Right cardiac atrium (tissue), 5 donors: ENCODE data around the gene PIK3R2. TPM values are rescaled to one million over a fixed set of nuclear protein-coding genes. Genes with fewer than 3 reads are reported as not detected.
A peak's percentile ranks its signal among the peaks of the same experiment; 100 is the strongest.

Experiments used
- ATAC-seq, 2 donors: fragments of 200-7000 bp; cut with Tn5 transposase; one replicate each; pipeline versions ENCODE4 v1.8.0 to v1.9.1; 2020; ENCODE audit warnings: moderate library complexity in 2 of 2, mild to moderate bottlenecking in 1 of 2
- DNase-seq, 3 donors: peaks; one replicate each; pipeline ENCODE4 v3.0.0-alpha.2; 2020
- H3K27ac ChIP-seq: one replicate; pipeline ENCODE4 v1.5.1; 2013; ENCODE audit warnings: mild to moderate bottlenecking, low read length, control low read depth, moderate library complexity
- H3K27me3 ChIP-seq: one replicate; pipeline ENCODE4 v1.6.1; 2013; ENCODE audit not compliant: control insufficient read depth, insufficient read depth
- H3K4me1 ChIP-seq: one replicate; pipeline ENCODE4 v1.6.1; 2013; ENCODE audit warnings: low read length; ENCODE audit not compliant: control insufficient read depth, insufficient read depth
- H3K4me3 ChIP-seq: one replicate; pipeline ENCODE4 v1.5.1; 2013; ENCODE audit warnings: low read length, control low read depth
- H3K9me3 ChIP-seq: one replicate; pipeline ENCODE4 v1.6.1; 2013; ENCODE audit warnings: low read length; ENCODE audit not compliant: control insufficient read depth
- WGBS: extraction: QIAGEN DNeasy Blood & Tissue Kit; methylation state at CpG from one replicate; pipeline ENCODE4 v1.1.7; 2013; 5-methylcytosine and 5-hydroxymethylcytosine counted together
- intact Hi-C, 4 donors: fragments of 100-400 bp; cut with DNase I; formaldehyde crosslinking; loops; one replicate each; pipeline versions ENCODE4 v1.11.0 to v1.14.0; 2022 to 2023
- polyA plus RNA-seq: library from polyadenylated mRNA; stranded (reverse); fragments of 200-250 nt; gene quantifications from one replicate; pipeline ENCODE4 v1.2.3, GENCODE V29; 2013
- total RNA-seq, 4 donors: library from RNA; stranded (reverse); fragmentation: NEBNext Ultra II Directional; extraction: Animal tissue kit (Norgen Biotek cat#: 25700); gene quantifications; one replicate each; pipeline ENCODE4 v1.2.1, GENCODE V29; 2021
- donor health status: healthy with polysubstance abuse.
- donor health status: DM: no; HTN: yes; CAD: no.
- donor health status: DM: no; HTN: no; CAD: no.
- donor health status: DM: no; HTN: yes; CAD: no; lungs with severe emphysema.
- donor health status: DM: yes; HTN: yes; CAD: no.

The PIK3R2 gene
- total and polyA plus RNA-seq, 5 donors = 7.1 to 30.1 (median 24.9) TPM

GRCh38 chr19:18164072-18164471 lies 11.1 kb downstream of the PIK3R2 start:
- ATAC-seq (no peak), DNase-seq (no peak)
- Histone ChIP-seq H3K27me3 (no peaks in the 10 kb centered on the region), H3K4me3 (no peak overlapping the region), H3K27ac (no peak overlapping the region), H3K9me3 (no peaks in the 10 kb centered on the region), H3K4me1 (peaks cover 2% of the 10 kb centered on the region)
- WGBS = 94% methylated on average over 7 of the region's 7 CpGs
- intact Hi-C loops = loop anchor here in 2 of 4 donors (5.0 to 10.0 kb wide), 2 partner anchors 49 to 52 kb away; no protein-coding TSS in a partner anchor

DNA sequence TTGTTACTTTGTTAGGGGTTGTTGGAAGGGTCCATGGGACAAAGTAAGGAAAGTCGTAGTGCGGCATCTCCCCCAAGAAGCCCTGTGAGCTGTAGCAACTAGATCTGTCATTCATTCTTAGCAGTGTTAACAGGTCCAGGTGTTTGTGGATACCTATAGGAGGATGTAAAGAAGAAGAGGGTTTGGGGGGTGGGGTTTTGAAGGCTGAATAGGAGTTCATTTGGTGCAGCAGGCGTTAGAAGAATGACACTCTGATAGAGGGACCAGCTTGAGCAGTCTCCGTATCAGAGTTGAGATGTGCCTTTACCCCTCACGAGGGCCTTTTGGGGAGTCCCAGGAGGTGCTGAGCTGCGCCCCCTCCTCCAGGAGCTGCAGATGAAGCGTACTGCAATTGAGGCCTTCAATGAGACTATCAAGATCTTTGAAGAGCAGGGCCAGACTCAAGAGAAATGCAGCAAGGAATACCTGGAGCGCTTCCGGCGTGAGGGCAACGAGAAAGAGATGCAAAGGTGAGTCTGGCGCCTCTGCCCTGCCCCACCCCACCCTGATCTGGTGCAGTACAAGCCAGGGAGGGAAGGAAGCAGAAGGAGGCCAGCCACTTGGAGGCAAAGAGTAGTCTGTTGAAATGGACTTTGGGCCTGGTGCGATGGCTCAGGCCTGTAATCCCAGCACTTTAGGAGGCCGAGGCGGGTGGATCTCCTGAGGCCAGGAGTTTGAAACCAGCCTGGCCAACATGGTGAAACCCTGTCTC lies 13.0 kb downstream of the PIK3R2 start:
- intact Hi-C loops = loop anchor here in 2 of 4 donors (5.0 to 10.0 kb wide), 2 partner anchors 51 to 54 kb away; no protein-coding TSS in a partner anchor
- 97% methylated on average over 15 of the region's 15 CpGs for WGBS
- Histone ChIP-seq H3K27me3 (no peaks in the 10 kb centered on the region), H3K4me3 (no peak overlapping the region), H3K27ac (no peak overlapping the region), H3K9me3 (no peaks in the 10 kb centered on the region), H3K4me1 (no peaks in the 10 kb centered on the region)
- DNase-seq (no peak), ATAC-seq (no peak)

DNA sequence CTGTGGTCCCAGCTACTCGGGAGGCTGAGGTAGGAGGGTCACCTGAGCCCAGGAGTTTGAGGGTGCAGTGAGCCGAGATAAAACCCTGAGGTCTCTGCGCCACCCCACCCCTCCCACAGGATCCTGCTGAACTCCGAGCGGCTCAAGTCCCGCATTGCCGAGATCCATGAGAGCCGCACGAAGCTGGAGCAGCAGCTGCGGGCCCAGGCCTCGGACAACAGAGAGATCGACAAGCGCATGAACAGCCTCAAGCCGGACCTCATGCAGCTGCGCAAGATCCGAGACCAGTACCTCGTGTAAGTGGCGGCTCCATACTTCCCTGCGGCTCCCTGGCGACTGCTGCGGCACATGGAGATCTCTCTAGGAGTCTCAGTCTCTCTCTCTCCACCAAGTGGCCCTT lies 14.0 kb downstream of the PIK3R2 start:
- Histone ChIP-seq H3K27ac (no peak overlapping the region), H3K9me3 (no peaks in the 10 kb centered on the region), H3K4me1 (no peaks in the 10 kb centered on the region), H3K4me3 (no peak overlapping the region), H3K27me3 (no peaks in the 10 kb centered on the region)
- DNase-seq = no peak
- ATAC-seq = no peak
- intact Hi-C loops = loop anchor here in 2 of 4 donors (5.0 to 10.0 kb wide), 2 partner anchors 52 to 55 kb away; no protein-coding TSS in a partner anchor
- WGBS = 94% methylated on average over 21 of the region's 21 CpGs

GRCh38 chr19:18167975-18168645 lies 15.1 kb downstream of the PIK3R2 start:
- intact Hi-C loops = loop anchor here in 2 of 4 donors (5.0 to 10.0 kb wide), 2 partner anchors 53 to 56 kb away; no protein-coding TSS in a partner anchor
- DNase-seq (peak in 1 of 3 donors; percentile 74), ATAC-seq (peak; percentile 55 to 59)
- Histone ChIP-seq H3K4me3 (no peak overlapping the region), H3K9me3 (no peaks in the 10 kb centered on the region), H3K27ac (no peak overlapping the region), H3K4me1 (no peaks in the 10 kb centered on the region), H3K27me3 (no peaks in the 10 kb centered on the region)
- WGBS = 71% methylated on average over 14 of the region's 14 CpGs

DNA sequence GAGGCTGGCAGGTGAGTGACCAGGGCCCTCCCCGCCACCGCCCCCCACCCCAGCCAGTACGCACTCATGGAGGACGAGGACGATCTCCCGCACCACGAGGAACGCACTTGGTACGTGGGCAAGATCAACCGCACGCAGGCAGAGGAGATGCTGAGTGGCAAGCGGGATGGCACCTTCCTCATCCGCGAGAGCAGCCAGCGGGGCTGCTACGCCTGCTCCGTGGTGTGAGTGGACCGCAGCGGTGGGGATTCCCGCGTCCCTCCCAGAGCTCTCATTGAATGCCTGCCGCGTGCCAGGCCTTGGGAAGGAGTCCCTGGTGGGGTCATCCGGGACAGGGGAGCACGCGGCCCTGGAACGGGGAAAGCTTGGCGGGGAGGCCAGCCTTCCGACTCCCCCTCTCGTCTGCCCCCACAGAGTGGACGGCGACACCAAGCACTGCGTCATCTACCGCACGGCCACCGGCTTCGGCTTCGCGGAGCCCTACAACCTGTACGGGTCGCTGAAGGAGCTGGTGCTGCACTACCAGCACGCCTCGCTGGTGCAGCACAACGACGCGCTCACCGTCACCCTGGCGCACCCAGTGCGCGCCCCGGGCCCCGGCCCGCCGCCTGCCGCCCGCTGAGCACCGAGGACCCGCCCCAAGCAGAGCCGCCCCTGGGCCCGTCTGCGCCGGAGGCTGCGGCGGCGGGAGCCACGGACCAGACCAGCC lies 15.9 kb downstream of the PIK3R2 start:
- intact Hi-C loops = loop anchor here in 2 of 4 donors (5.0 to 10.0 kb wide), 2 partner anchors 54 to 57 kb away; no protein-coding TSS in a partner anchor
- DNase-seq (no peak), ATAC-seq (peak in 1 of 2 donors; percentile 2)
- Histone ChIP-seq H3K4me1 (peaks cover 2% of the 10 kb centered on the region), H3K27me3 (no peaks in the 10 kb centered on the region), H3K9me3 (no peaks in the 10 kb centered on the region), H3K4me3 (no peak overlapping the region), H3K27ac (no peak overlapping the region)
- 96% methylated on average over 66 of the region's 66 CpGs for WGBS

DNA sequence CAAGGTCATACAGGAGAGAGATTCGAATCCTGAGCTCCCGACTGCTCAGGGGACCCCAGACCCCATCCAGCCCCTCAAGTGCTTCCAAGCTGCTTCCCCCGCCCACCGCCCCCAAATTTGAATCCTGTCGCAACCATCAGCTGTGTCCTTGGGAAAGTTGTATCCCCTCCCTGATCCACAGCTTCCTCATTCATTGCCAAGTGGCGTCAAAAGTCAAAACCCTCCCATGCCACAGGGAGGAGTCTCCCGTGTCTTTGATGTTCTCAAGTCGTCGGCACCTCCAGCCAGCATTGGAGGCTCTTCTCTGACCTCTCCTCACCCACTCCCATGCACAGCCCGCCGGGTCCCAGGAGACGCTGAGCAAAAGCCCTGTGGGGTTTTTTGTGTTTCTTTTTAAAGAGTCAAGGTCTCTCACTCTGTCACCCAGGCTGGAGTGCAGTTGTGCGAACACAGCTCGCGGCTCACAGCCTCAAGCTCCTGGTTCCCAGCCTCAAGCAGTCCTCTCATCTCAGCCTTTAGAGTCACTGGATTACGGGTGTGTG lies 17.8 kb downstream of the PIK3R2 start:
- intact Hi-C loops = no loop called here
- Histone ChIP-seq H3K4me1 (peaks cover 2% of the 10 kb centered on the region), H3K27ac (peak overlapping the region; percentile 33), H3K4me3 (no peak overlapping the region), H3K27me3 (no peaks in the 10 kb centered on the region), H3K9me3 (no peaks in the 10 kb centered on the region)
- ATAC-seq = peak in 1 of 2 donors; percentile 25
- WGBS = 50% methylated on average over 16 of the region's 16 CpGs
- no peak for DNase-seq

DNA sequence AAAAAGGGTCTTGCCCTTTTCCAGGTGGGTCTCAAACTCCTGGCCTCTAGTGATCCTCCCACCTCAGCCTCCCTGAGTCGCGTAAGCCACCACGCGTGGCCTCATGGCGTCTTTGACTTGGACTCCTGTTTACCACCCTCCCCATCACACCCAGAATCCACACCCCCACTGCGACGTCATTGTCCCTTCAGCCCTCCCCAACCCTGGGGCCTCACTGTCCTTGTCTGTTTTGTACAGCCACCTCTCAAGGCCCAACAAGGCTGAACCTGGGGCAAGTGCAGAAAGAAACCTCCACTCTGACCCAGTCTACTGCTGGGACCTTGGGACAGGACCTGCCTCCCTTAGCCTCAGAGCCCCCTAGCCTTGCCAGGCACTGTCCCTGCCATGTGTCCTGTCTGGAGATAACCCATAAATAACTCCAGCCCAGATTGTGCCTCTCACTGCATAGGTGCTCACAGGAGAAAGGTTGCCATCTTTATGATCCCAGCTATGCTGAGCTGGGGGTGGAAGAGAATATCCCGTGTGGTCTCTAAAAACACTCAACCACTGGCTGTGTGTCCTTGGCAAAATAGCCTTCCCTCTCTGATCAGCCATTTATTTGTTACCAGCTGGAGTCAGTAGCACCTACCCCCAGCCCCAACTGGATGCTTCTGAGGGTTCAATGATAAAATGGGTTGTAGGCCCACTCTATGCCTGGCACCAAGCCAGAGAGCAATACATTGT lies 18.8 kb downstream of the PIK3R2 start:
- Histone ChIP-seq H3K9me3 (no peaks in the 10 kb centered on the region), H3K27me3 (no peaks in the 10 kb centered on the region), H3K4me1 (peaks cover 2% of the 10 kb centered on the region), H3K4me3 (no peak overlapping the region), H3K27ac (peak overlapping the region; percentile 0)
- WGBS = 85% methylated on average over 8 of the region's 8 CpGs
- DNase-seq = no peak
- intact Hi-C loops = no loop called here
- no peak for ATAC-seq

GRCh38 chr19:18172331-18173053 lies 19.5 kb downstream of the PIK3R2 start:
- ATAC-seq (no peak), DNase-seq (no peak)
- H3K4me1 ChIP-seq = peaks cover 2% of the 10 kb centered on the region
- no peak overlapping the region for H3K27ac ChIP-seq
- intact Hi-C loops = no loop called here
- no peaks in the 10 kb centered on the region for H3K27me3 ChIP-seq
- WGBS = 84% methylated on average over 7 of the region's 7 CpGs
- no peak overlapping the region for H3K4me3 ChIP-seq
- no peaks in the 10 kb centered on the region for H3K9me3 ChIP-seq

GRCh38 chr19:18173054-18173571 lies 20.1 kb downstream of the PIK3R2 start:
- WGBS = 47% methylated on average over 18 of the region's 18 CpGs
- no peak overlapping the region for H3K27ac ChIP-seq

More at GRCh38 chr19:18173054-18173571, 20.1 kb downstream of the PIK3R2 start:
- peak; percentile 73 to 88 (median 88) for DNase-seq
- Histone ChIP-seq H3K4me1 (peaks cover 2% of the 10 kb centered on the region), H3K4me3 (peak overlapping the region; percentile 53), H3K9me3 (no peaks in the 10 kb centered on the region), H3K27me3 (no peaks in the 10 kb centered on the region)
- ATAC-seq = peak; percentile 4 to 44
- intact Hi-C loops = no loop called here
